GM18873 (cell line): Measurements from ENCODE around the gene CCDC174.

Source experiments
- ATAC-seq: cut with Tn5 transposase; IDR thresholded peaks from one replicate; pipeline ENCODE4 v1.9.1; 2021; ENCODE audit warnings: mild to moderate bottlenecking, moderate library complexity, moderate number of reproducible peaks; ENCODE audit not compliant: unreplicated experiment, low FRiP score

CCDC174 gene

DNA sequence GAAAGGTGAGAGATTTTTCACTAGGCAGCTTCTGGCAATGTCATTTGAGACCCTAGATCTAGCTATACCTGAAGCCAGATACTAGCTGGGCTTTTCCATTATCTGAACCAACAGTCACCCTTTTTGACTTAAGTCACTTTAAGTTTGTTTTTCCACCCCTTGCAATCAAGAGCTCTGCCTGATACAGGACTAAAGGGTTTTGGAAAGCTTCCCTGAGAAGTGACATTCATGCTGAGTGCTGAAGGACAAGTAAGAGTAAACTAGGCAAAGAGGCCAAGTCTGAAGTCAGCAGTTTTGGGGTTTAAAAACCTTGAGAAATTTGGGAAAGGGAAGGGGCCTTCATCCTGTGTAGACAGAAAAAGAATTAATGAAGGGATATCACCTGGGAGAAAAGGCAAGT lies 27.1 kb upstream of the CCDC174 start:
- no peak for ATAC-seq

GRCh38 chr3:14625443-14625842 lies 26.1 kb upstream of the CCDC174 start:
- no peak for ATAC-seq

- no peak for ATAC-seq
These were observed 23.7 kb upstream of the CCDC174 start for GRCh38 chr3:14627815-14628214.

DNA sequence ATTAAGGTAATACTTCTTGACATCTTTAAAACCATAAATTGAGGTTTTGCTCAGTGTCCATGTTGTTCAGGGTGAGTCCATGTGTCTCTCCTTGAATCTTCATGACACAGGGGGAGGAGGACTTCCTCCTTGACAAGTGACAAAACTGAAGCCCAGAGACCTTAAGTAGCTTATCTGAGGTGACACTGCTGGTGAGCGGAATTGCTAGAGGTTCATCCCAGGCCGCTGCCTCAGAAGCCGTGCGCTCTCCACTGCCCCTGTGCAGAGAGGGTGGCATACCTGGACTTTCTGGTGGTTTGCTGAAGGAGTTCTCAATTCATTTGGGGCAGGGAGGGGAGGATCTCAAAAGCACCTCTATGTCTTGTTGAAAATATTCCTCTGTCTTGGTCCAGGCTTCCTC lies 23.2 kb upstream of the CCDC174 start:
- ATAC-seq = no peak

DNA sequence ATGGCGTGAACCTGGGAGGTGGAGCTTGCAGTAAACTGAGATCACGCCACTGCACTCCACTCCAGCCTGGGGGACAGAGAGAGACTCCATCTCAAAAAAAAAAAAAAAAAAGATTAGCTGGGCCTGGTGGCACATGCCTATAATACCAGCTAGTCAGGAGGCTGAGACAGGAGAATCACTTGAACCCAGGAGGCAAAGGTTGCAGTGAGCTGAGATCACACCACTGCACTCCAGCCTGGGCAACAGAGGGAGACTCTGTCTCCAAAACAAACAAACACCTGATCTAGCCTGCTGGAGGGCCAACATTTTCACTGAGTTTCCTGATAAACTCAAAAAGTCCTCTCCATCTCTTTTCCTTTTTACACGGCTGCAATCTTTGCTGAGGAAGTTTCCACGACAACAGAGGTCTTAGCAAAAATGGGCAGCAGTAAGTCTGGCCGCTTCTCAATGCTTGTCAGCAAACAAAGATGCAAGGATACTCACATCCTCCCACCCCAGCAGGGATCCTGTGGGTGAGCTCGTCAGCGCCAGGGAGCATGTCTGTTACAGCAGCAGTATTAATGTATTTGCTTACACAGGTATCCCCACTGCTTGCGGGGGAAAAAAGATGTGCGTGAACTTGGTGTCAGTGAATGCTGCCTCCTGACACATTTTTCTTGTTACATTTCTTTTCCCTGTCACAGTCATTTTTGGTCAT lies 21.0 kb upstream of the CCDC174 start:
- no peak for ATAC-seq

GRCh38 chr3:14631101-14631497 lies 20.5 kb upstream of the CCDC174 start:
- no peak for ATAC-seq

GRCh38 chr3:14631687-14632441 lies 19.7 kb upstream of the CCDC174 start:
- no peak for ATAC-seq

- ATAC-seq = no peak
These were observed 19.1 kb upstream of the CCDC174 start for GRCh38 chr3:14632442-14632930.

DNA sequence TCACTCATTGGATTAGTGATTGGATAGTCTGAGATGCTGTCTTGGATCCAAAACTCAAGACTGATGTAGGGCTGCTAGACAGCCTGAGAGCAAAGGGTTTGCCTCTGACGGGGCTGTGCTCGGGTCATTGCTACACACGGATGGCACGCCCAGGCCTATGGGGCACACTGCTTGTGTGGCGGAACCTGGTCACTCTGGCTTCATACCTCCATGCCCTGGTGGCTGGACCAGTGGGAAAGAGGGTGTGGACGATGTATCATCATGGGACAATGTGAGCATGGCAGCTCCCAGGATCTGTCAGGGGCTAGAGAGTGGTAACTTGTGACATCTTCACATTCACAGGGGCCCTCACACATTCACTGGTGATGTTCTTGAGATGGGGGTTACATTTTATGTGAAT lies 18.1 kb upstream of the CCDC174 start:
- no peak for ATAC-seq

- no peak for ATAC-seq
These were observed 17.6 kb upstream of the CCDC174 start for GRCh38 chr3:14633819-14634424.

GRCh38 chr3:14634763-14635400 lies 16.7 kb upstream of the CCDC174 start:
- ATAC-seq = no peak

DNA sequence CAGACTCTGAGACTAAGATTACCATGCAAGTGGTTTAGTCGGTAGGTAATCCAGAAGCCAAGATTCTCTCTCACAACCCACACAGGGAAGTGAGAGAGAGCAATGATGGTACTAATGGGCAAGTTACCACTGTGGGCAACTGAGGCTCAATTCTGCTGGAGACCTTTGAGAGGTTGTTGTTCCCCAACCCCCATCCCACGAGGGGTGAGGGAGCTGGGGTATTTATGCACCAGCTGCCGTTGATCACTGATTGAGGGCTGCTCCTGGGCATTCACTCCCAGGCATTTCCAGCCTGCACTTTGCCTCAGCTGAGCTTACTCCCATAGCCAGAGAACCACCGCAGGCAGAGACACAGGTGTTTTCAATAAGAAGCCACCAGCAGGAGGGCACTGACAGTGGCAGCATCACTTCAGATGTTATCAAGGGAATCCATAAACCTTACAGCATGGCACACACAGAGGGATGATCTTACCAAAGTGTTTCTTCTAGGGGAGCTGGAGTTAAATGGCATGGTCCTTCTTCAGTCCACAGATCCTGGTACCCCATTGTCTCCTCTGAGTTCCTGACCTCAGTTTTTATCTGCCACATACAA lies 15.0 kb upstream of the CCDC174 start:
- ATAC-seq = no peak

DNA sequence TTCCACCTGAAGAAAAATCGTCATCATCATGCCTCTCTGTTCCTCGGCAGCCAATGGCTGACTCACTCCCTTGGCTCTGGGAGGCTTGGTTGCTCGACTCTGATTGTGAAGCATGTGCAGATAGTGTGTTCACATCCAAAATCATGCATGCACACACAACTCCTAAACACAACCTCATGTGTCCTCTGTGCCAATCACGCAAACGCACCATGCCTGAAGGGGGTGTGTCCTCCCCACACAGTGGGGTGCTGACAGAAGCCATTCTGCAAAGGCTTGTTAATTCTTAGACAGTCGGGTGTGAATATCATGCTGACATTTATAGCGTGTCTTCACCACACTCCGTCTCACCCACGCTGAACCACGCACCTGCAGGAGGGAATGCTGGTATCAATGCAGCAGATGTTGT lies 11.4 kb upstream of the CCDC174 start:
- ATAC-seq = no peak

- ATAC-seq = no peak
These were observed 10.8 kb upstream of the CCDC174 start for GRCh38 chr3:14640734-14641133.

DNA sequence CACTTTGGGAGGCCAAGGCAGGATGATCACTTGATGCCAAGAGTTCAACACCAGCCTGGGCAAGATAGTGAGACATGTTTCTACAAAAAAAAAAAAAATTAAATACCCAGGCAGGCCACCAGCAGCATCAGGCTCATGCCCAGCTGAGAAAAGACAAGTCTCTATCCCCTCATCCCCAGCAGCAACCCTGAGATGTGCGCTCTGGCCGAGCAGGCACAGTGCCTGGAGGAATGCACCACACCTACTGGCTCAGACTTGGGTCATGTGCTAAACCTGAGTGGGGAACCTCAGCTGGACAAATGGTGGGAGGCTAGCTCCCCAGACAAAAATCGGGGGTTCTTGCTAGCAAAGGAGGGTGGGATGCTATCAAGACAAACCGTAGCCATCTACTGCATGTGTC lies 10.2 kb upstream of the CCDC174 start:
- ATAC-seq = no peak

DNA sequence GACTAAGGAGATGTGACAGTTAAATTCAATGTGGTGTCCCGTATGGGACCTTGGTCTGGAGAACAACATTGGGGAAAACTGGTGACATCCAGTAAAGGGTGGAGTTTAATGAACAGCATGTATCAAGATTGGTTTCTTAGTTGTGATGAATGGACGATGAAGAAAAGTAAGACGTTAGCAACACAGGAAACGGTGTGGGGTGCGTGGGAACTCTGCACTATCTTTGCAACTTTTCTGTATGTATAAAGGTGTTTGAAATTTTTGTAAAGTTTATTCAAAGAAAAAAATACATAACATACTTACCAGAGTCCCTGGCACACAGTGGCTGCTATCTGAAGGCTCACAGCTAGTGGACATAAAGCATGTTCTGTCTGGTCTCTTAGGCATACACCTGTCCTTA lies 6.1 kb upstream of the CCDC174 start:
- no peak for ATAC-seq

GRCh38 chr3:14646131-14646573 lies 5.4 kb upstream of the CCDC174 start:
- ATAC-seq = no peak

DNA sequence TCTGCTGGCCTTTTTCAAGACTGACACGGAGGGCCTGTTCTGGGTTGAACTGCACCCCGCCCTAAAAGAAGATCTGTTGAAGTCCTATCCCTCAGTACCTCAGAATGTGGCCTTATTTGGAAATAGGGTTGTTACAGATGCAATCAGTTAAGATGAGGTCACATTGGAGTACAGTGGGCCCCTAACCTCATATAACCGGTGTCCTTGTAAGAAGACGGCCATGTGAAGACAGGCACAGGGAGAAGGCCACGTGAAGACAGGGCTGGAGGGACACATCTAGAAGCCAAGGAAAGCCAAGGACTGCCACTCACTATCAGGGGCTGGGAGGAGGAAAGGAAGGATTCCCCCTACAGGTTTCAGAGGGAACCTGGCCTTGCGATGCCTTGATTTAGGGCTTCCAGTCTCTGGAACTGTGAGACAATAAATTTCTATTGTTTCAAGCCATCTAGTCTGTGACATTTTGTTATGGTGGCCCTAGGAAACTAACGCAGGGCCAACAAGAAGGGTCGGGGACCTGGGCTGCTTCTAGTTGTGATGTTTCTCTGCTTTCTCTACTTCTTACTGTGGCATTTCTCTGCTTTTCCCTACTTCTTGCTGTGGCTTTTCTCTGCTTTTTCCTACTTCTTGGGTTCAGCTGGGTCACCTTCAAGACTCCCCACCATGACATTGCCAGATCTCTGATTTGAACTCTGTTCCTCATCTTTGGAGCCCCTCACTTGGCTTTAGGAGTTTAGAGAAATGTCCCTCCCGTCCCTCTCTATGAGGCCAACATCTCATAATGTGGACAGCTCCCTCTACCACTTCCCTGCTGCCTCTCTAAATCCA lies 4.8 kb upstream of the CCDC174 start:
- no peak for ATAC-seq

DNA sequence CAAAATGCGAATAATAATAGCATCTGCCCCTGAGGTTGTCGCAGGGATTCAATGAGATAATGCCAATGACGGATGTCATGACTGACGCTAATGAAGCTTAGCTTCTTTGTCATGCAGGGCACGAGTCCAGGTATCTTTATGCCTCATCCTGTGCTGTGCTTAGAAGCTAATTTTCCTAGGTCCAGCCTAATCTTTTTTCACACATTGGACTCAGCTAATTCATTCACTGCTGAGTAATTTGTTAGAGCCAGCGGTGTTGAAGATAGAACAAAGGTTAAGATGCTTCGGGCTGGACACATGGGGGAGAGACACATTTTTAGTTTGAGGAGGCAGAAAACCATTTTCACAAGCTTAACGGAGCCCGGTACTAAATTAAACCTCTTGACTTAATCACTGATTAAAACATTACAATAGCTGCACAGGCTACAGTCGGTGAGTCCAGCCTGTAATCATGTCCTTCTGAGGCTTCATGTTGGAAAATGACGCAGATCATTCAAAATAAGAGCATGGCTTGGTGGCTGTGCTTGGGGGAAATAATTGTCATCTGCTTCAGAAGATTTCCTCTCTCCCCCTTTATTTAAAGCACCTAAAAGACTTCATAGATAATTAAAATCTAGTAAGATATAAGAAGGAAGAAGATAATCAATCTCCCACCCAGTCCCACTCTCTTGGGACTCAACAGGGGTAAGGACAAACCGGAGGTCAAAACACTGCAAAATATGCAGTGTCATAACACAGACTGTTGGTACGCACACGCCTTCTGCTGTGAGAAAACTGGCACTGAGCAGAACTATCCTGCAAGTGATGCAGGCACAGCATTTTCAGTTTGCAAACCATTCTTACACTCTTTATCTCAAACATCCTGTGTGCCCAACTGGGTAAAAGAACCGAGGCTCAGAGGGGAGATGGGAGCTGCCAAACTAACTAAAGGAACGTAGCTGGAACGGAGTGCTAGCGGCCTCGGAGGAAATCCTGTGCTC lies 3.3 kb upstream of the CCDC174 start:
- no peak for ATAC-seq
